ENCODE measurements around the gene PLEKHJ1.

- TF ChIP-seq CTCF (IDR thresholded peaks at IDR 0.05) (no peak), POLR2AphosphoS5 (IDR thresholded peaks at IDR 0.05) (no peak)
These were observed 10.6 kb downstream of the PLEKHJ1 start for GRCh38 chr19:2225415-2226050.

Data from suprapubic skin (tissue), 3 donors.